ENCODE data around the gene STARD5. TPM values are rescaled to one million over a fixed set of nuclear protein-coding genes. Genes with fewer than 3 reads are reported as not detected.

Gene STARD5
- total and polyA plus RNA-seq, 10 donors = 6.4 to 18.9 (median 10.9) TPM

- intact Hi-C loops (cut with DNase I; ENCODE audit: low total_unique reads) = loop anchor here (5.0 kb wide), 1 partner anchor 60 kb away; no protein-coding TSS in a partner anchor
- WGBS, 5 donors = 95 to 98% (median 96%) methylated on average over 2 of the region's 2 CpGs
- H3K4me1 ChIP-seq = peaks cover 0 to 32% (median 19%) of the 10 kb centered on the region in 6 donors
- no peak overlapping the region for H3K27ac ChIP-seq
- H3K4me3 ChIP-seq = no peak overlapping the region
- no peak for DNase-seq
- H3K9me3 ChIP-seq = peaks cover 0 to 15% (median 12%) of the 10 kb centered on the region in 8 donors
- TF ChIP-seq, protein P1, sequence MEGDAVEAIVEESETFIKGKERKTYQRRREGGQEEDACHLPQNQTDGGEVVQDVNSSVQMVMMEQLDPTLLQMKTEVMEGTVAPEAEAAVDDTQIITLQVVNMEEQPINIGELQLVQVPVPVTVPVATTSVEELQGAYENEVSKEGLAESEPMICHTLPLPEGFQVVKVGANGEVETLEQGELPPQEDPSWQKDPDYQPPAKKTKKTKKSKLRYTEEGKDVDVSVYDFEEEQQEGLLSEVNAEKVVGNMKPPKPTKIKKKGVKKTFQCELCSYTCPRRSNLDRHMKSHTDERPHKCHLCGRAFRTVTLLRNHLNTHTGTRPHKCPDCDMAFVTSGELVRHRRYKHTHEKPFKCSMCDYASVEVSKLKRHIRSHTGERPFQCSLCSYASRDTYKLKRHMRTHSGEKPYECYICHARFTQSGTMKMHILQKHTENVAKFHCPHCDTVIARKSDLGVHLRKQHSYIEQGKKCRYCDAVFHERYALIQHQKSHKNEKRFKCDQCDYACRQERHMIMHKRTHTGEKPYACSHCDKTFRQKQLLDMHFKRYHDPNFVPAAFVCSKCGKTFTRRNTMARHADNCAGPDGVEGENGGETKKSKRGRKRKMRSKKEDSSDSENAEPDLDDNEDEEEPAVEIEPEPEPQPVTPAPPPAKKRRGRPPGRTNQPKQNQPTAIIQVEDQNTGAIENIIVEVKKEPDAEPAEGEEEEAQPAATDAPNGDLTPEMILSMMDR (IDR thresholded peaks at IDR 0.05 in 8 of 11, conservative IDR thresholded peaks at IDR 0.05 in 3 of 11) = no peak
- no peak for TF ChIP-seq POLR2AphosphoS5 (IDR thresholded peaks at IDR 0.05)
- no peak for TF ChIP-seq POLR2A (IDR thresholded peaks at IDR 0.05)
- no peaks in the 10 kb centered on the region for H3K36me3 ChIP-seq
- no peaks in the 10 kb centered on the region for H3K27me3 ChIP-seq (replicated peaks in 1 of 7)
Measured at GRCh38 chr15:81276967-81277366, 47.0 kb downstream of the STARD5 start.

DNA sequence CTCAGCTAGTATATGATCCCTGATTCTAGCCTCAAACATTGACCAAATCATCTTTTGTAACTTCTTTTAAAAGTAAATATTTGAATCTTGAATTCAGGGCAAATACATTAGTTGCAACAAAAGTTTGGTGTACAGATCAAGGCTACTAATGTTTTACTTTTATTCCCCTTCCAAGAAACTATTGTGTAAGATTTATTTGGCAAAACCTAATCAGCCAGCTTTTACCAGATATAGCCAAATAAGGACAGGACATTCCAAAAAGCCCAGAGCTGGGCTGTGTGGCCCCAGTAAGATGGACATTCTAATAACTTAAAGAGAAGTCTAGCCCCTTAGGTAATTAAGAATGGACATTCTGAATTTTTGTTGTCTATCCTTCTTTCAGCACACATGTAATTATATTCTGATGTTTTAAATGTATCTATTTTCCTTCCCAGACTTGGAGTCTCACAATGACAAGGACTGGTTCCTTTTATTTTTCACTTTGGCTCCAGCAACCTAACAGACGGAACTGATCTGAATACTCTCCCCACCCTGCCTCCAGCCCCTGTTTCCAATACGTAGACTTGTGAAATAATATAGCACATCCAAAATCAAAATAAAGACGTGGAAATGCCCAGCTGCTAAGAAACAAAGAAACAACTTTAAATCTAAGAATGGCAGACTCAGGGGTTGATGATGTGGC lies 48.1 kb downstream of the STARD5 start:
- intact Hi-C loops (cut with DNase I; ENCODE audit: low total_unique reads) = loop anchor here (2.0 to 5.0 kb wide), 2 partner anchors 61 to 125 kb away; no protein-coding TSS in a partner anchor
- 84 to 91% (median 88%) methylated on average over 3 of the region's 3 CpGs for WGBS, 5 donors
- TF ChIP-seq, protein P1 (IDR thresholded peaks at IDR 0.05 in 8 of 11, conservative IDR thresholded peaks at IDR 0.05 in 3 of 11) = no peak
- TF ChIP-seq POLR2A (IDR thresholded peaks at IDR 0.05) = no peak
- no peak for TF ChIP-seq POLR2AphosphoS5 (IDR thresholded peaks at IDR 0.05)
- DNase-seq = no peak
- peak overlapping the region in 4 of 8 donors; percentile 25 to 47 (median 40) for H3K27ac ChIP-seq
- peaks cover 0 to 31% (median 18%) of the 10 kb centered on the region in 6 donors for H3K4me1 ChIP-seq
- no peak overlapping the region for H3K4me3 ChIP-seq
- H3K9me3 ChIP-seq = peaks cover 0 to 15% (median 12%) of the 10 kb centered on the region in 8 donors
- no peaks in the 10 kb centered on the region for H3K36me3 ChIP-seq
- no peaks in the 10 kb centered on the region for H3K27me3 ChIP-seq (replicated peaks in 1 of 7)

- 10 to 13% (median 11%) methylated on average over 10 to 11 of the region's 11 CpGs for WGBS, 5 donors
- Histone ChIP-seq H3K4me3 (no peak overlapping the region), H3K27ac (peak overlapping the region in 4 of 8 donors; percentile 25 to 47 (median 40)), H3K36me3 (no peaks in the 10 kb centered on the region), H3K27me3 (replicated peaks in 1 of 7) (no peaks in the 10 kb centered on the region), H3K4me1 (peaks cover 0 to 25% (median 10%) of the 10 kb centered on the region in 6 donors), H3K9me3 (peaks cover 0 to 15% (median 12%) of the 10 kb centered on the region in 8 donors)
- TF ChIP-seq POLR2A (IDR thresholded peaks at IDR 0.05) = no peak
- peak in 1 of 3 donors; percentile 75 for TF ChIP-seq POLR2AphosphoS5 (IDR thresholded peaks at IDR 0.05)
- TF ChIP-seq, protein P1 (IDR thresholded peaks at IDR 0.05 in 8 of 11, conservative IDR thresholded peaks at IDR 0.05 in 3 of 11) = peak; percentile 78 to 98 (median 92)
- peak; percentile 94 for DNase-seq
- intact Hi-C loops (cut with DNase I; ENCODE audit: low total_unique reads) = loop anchor here (2.0 to 5.0 kb wide), 2 partner anchors 62 to 126 kb away; no protein-coding TSS in a partner anchor
Measured at GRCh38 chr15:81274931-81275707, 48.8 kb downstream of the STARD5 start.
